Hindlimb muscle (tissue), 1 donor: ENCODE data around the gene PIGT. TPM values are rescaled to one million over a fixed set of nuclear protein-coding genes. Genes with fewer than 3 reads are reported as not detected.
A peak's percentile ranks its signal among the peaks of the same experiment; 100 is the strongest.

Experiments used
- DNase-seq: peaks from one replicate; pipeline ENCODE4 v3.0.0-alpha.2; 2013
- polyA plus RNA-seq: library from polyadenylated mRNA; unstranded; fragments of 120-200 nt; gene quantifications from one replicate; pipeline ENCODE4 v1.2.1, GENCODE V29; 2013; ENCODE audit not compliant: insufficient read length

The PIGT gene
- polyA plus RNA-seq, result 83.3 TPM

DNA sequence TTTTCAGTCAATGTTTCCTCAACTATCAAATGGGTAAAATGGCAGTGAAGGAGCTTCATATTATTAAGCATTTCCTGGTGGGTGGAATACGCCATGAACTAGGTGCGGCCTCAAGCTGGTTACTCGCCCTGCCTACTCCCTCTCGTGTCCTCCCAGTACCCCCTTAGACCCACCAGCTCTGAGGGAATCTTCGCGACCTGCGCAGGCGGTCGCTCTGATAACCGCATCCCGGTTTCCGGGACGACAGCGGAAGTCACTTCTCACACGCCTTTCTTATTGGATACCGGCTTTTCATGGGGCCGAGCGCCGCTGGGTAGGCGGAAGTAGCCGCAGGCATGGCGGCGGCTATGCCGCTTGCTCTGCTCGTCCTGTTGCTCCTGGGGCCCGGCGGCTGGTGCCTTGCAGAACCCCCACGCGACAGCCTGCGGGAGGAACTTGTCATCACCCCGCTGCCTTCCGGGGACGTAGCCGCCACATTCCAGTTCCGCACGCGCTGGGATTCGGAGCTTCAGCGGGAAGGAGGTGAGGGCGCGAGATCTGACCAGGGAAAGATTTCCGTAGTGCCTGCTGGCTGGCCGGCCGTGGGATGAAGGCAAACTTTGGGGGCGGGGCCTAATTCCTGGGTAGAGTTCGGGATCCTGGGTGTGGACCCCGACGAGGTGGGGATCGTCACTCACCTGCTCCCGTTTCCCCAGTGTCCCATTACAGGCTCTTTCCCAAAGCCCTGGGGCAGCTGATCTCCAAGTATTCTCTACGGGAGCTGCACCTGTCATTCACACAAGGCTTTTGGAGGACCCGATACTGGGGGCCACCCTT lies at the start of gene PIGT:
Gene PIGT (plus strand): TSS at position 320 of the 816 bp plus-strand sequence. CDS start 16 bp downstream, at position 336.
- DNase-seq, result peak; percentile 86

DNA sequence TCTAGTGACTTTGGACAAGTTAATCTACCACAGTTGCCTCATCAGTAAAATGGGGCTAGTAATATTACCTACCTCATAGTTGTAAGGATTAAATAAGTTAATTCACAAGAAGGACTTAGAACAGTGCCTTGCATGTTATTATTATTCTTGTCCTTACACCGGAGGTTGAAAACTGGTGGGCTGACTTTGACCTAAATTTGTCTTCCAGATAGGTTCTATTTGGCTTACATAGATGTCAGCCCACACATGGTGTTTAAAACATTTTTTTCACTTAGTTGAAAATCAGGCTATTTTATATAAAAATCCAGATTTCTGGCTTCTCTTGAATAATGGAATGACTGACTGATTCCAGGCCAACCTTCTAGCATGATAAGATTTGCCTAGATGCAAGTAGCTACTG lies 49.7 kb upstream of the PIGT start:
- DNase-seq, result no peak

DNA sequence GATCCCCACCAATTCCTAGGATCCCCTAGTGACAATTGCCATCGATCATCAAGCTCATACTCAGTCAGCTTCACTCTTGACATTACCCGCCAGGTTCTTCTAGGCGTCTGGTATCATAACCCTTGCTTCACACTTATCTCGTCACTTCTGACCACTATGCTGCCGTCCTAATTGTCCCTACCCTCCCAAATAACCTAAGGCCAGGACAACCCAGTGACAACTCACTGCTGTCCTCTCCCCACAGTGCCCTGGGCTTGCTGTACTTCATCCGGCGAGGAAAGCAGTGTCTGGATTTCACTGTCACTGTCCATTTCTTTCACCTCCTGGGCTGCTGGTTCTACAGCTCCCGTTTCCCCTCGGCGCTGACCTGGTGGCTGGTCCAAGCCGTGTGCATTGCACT lies 49.3 kb upstream of the PIGT start:
- no peak for DNase-seq

DNA sequence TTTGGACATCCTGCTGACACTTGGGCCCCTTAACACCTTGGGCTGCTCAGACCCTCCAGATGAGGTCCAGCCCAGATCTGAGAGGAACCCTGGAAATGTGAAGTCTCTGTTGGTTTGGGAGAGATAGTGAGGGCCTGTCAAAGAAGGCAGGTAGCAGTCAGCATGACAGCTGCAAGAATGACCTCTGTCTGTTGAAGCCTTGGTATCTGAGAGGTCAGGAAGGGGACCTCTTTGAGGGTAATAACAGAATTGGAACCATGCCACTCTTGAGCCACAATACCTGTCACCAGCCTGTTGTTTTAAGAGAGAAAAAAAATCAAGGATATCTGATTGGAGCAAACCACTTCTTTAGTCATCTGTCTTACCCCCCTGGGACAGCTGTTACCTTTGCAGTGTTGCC lies 48.8 kb upstream of the PIGT start:
- DNase-seq, result no peak

DNA sequence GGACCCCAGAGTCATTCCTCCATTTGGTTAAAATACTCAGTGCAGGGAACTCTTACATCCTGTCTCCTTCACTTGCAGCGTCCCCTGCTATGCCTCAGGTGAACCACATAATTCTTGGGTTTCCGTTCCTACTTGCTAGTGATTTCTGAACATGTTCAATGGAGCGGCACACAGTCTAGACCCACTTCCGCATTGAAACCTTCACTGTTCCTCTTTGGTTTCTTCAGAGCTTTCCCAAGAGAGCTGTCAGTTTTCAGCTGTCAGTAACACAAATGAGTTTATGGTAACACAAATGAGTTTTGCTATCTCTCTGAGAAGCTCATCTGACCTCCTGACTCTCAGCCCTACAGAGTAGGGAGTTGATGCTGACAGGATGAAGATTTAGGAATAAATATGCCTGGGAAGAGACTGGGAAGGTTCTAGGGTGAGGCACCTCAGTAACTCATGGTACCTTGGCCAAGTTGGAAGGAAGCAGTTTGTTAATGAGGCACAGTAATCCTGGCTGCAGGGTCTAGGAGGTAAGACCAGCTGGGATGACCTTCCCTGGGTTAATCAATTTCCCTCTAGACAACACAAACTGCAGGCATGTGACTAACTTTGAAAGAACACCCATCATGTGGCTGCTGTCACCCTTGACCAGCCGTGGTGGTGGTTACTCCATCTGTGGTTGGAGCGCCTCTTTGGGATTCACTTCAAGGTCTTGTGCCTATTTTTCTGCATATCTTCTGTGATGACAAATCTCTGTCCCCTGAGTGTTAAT lies 47.5 kb upstream of the PIGT start:
- DNase-seq, result no peak

DNA sequence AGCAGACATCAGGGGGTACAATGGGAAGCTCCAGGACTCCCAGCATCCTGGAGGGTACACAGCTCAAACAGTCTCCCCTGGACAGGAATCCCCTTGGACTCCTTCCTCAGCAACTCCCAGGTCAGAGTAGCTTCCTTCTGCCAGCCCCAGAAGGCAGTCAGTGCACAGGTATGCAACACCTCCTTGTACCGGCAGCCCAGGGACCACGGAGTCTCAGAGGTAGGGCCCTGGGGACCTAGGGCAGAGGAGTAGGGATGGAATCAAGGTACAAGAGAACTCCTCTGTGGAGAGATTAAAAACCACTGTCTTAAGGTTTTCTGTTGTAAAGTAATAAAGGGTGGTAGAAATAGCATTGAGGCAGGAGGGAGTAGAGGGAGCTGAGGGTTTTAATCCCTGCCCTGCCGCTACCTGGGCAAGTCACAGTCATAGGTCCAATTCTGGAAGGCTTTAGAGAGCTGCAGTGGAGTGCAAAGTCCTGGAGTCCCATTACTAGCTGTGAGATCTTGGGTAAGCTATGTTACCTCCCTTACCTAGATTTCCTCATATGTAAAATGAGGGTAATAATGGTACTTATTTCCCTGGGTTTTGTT lies 45.3 kb upstream of the PIGT start:
- DNase-seq, result no peak

DNA sequence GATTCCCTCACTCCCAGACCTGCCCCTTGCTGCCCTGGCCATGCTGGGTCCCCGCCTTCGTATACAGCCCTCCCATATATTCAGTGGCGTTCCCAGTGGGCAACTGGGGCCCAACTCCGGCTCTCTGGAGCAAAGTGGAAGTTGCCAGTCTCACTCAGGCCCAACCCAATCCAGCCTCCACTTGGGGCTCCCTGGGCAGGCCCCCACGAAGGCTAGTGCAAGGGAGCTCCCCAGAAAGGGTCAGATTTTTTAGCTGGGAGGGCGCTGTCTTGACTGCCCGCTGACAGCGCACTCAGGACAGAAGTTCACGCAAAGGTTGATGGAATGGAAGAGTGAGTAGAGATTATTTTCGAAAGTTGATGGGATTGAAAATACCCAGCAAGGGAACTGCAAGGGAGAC lies 43.7 kb upstream of the PIGT start:
- no peak for DNase-seq

DNA sequence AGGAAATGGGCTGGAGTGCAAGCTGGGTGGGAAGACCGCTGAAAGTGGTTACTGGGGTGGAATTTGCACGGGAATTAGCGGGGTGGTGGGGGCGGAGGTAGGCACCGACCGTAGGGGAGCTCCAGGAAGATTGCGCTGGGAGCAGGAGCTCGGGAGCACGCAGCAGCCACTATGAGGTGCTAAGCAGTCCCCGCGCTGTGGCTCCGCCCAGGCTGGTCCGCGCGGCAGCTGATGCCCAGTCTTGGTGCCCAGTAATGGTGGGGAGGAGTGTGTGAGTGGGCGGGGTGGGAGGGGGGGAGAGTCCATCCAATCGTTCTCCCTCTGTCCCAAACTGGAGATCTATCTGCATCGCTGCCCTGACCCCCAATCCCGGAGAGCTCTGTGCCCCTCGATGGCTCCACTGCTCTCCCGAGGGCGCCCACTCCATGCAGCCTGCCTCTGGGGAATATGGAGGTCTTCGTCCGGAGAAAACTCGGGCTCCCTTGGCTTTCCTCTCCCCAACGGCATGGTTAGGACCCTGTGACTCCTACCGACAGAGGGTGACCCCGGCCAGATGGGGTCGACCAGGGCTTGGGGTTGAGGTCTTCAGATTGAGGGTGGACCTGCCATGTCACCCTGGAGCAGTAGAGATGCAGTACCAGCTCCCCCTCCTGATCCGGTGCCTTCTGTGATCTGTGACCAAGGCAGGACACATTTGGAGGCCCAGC lies 43.1 kb upstream of the PIGT start:
- no peak for DNase-seq

DNA sequence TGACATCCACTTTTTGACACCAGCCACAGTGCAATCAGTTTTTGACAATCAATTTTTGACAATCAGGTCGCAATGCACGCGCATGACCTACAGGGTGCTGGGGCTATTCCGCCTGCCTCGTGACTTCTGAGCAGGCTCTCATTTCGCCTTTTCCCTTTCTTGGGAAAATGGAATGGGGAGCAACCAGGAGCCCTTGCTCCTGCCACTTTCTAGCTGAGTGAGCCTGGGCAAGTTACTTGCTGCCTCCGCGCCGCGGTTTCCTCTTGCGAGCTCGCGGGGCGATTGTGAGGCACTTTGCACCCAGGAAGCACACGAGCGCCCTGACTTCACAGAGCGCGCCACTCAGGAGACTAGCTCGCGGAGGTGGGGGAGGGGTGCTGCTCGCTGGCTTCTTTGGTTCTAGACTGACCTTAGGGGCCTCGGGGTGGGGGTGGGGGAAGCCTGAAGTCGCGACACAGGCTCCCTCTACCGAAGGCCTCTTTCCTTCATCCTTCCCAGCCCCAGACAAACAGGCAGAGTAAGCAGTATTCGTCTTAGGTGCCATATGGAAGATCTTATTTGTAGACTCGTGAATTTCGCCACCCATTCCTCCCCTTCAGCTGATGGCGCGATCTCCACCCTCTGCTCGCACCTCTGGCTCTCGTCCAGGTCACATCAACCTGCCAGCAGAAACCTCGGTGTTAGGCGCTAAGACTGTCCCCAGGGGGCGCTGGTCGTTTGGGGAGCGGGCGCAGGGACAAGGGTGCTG lies 42.4 kb upstream of the PIGT start:
- peak; percentile 68 for DNase-seq

DNA sequence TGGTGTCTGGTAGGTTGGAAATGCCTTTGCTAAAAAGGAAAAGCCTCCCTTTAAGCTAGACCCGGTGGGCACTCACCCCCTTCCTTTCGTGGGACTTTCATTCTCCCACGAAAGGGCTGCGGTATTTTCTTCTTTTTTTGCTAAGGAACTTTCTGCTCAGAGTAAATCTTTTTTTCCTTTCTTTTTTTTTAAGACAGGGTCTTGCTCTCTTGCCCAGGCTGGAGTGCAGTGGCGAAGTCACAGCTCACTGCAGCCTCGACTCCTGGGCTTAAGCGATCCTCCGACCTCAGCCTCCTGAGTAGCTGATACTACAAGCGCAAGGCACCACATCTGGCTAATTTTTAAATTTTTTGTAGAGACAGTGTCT lies 41.9 kb upstream of the PIGT start:
- no peak for DNase-seq

DNA sequence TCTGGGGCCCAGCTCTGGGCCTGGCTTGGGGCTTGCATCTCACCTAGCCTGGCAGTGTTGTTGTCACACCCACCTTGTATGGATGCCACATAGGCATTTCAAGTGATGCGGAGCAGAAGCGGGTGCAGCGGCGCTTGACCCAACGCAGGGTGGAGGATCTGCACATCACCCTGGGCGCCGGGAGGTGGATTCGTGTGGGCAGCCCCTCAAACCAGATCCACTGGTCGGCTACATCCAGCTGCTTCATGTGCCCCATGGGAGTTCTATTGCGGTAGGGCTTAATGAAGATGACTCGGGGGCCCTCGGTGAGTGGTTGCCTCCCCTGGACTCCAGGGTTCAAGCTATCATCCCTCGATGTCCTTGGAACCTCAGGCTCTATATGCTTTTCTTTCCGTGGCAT lies 41.0 kb upstream of the PIGT start:
- DNase-seq, result no peak

DNA sequence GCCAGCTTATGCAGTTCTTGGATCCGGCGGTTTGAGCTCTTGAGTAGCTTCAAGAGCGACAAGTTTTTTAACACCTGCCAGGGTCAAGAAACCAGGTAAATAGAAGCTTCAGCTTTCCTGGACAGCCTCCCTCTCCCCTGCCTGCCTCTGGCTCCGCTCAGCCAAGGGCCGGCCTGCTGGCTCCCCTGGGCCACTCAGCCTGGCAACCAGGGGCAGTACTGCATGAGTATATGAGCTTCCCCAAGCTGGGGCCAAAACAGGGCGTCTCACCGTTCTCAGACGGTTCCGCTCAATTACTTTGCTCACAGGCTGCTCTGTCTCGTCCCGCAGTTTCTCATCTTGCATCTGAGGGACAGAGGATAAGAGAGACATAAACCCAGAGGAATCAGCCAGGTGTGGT lies 38.7 kb upstream of the PIGT start:
- DNase-seq, result no peak

DNA sequence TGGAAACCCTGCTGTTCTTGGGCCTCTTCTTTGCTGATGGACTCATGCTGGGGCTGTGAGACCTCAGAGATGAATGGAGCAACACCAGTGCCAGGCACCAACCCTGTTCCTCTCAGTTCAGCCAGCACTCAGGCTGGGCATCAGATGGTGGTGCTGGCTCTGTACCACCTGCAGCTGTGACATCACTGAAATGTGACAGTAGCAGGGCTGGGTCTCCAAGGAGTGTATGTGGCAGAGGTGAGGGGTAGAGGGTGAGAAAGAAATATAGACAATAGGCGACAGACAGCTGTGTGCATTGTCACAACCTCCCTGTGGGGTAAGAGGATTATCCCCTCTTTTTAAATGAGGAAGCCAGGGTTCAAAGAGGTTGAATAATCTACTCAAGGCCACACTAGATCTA lies 37.8 kb upstream of the PIGT start, which contains the start of gene TP53TG5:
Gene TP53TG5 (minus strand): TSS at position 135 of the 400 bp plus-strand sequence. CDS start 89 bp downstream, at position 46.
- DNase-seq, result no peak

DNA sequence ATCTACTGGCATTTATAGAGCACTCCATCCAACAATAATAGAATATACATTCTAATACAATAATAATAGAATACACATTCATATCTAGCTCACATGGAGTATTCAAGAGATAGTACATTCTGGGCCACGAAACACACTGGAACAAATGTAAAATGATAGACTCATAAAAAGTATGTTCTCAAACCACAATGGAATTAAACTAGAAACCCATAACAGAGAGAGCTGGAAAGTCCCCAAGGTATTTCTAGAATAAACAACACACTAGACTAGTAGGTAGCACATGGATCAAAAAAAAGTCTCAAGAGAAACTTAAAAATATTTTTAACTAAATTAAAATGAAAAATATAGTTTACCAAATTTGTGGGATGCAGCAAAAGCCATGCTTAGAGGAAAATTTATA lies 28.7 kb upstream of the PIGT start:
- DNase-seq, result no peak

DNA sequence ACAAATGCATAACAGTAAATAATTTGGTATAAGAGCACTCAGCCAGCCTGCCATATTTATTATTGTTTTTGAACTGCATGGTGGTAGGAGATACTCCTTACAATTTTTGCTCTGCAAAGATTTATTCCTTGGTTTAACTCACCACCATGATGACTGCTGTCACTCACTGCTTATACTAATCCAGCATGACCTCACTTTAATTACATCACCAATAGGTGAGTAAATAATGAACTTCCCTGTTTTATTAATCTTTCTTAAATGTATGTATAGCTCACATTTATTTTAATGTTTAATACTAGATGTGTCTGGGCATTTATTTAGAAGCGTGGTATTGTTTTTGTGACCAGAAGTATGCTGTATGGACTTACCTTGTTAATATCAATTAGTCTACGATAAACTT lies 25.0 kb upstream of the PIGT start:
- no peak for DNase-seq

DNA sequence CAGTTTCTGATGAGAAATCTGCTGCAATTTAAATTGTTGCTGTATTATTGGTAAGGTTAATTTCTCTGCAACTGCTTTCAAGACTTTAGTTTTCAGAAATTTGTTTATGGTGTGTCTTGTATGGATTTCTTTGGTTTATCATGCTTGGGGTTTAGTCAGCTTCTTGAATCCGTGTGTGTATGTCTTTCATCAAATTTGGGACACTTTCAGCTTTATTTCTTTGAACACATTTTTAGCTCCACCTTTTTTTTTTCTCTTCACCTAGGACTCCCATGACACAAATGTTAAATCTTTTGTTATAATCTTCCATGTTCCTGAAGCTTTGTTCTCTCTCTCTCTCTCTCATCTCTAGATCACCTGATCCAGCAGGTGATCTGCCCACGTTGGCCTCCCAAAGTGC lies 24.4 kb upstream of the PIGT start:
- no peak for DNase-seq

DNA sequence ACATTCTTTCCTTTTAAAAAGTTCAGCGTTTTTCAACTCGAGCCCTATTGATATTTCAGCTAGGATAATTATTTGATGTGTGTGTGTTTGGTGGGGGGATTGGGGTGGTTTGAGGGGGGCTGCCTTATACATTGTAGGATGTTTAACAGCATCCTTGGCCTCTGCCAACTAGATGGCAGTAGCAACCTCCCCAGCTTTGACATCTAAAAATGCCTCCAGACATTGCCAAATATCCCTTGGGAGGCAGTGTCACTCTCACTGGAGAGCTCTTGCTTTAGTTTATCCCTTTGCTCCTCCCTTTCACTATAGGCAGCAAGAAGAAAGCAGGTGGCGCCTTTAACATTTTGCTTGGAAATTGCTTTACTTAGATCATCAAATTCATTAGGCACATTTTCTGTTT lies 23.2 kb upstream of the PIGT start:
- DNase-seq, result no peak

DNA sequence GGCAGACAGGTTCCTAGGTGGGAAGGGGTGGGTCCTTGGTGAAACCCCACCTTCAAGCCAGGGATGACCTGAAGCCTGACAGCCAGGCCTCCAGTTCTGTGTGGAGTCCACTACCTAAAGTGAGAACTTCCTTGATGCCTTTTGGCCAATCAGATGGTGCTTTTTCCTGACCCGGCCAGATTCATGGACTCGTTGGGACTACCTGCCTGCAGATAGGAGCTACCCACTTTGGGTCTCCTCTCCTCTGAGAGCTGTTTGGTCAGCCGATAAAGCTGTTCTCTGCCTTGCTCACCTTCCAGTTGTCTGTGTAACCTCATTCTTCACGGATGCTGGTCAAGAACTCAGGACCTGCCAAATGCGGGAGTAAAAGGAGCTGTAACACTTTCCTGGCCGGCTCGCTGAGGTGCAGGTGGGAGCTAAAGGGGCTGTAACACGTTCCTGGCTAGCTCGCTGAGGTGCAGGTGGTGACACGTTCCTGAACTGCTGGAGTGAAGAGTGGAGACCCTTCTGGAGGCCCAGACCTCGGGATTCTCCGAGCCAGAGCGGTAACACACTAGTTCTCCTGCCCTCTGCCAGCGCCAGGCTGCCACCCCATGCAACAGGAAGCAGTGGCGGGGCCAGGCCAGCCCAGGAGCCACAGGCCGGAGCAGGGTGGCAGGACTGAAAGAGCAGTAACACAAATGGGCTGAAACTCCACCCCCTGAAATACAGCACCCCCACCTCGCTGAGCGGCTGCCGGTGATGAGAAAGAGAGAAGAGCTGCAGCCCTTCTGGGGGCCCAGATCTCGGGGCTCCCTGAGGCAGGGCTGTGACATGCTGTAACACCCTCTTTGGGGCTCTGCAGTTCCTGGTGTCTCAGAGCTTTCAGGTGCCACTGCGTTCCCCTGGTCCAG lies 21.5 kb upstream of the PIGT start:
- no peak for DNase-seq

DNA sequence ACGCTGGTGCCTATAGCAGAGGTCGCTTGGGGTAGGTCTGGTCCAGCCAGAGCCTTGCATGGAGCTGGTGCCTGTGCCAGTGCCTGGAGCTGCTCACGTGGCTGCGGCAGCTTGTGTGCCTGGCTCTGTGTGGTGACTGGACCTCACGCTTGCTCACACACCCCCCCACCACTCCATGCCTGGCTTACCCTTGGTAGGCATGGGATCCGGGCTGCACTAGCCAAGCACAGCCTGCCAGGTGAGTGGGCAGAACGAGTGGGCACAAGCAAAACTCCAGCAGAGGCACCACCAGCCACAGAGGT lies 20.9 kb upstream of the PIGT start:
- DNase-seq, result no peak

DNA sequence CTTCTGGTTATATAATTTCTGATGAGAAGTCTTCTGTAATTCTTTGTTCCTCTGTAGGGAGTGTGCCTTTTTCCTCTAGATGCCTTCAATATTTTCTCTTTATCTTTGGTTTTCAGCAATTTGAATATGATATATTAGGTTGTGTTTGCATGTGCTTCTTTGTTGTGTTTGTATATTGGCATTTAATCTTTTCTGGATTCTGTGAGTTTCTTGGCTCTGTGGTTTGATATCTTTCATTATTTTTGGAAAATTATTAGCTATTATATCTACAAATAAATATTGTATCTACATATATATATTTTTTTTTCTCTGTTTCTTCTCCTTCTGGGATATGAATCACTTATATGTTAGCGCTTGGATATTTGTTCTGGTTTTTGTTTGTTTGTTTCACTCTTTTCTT lies 16.9 kb upstream of the PIGT start:
- DNase-seq, result no peak

DNA sequence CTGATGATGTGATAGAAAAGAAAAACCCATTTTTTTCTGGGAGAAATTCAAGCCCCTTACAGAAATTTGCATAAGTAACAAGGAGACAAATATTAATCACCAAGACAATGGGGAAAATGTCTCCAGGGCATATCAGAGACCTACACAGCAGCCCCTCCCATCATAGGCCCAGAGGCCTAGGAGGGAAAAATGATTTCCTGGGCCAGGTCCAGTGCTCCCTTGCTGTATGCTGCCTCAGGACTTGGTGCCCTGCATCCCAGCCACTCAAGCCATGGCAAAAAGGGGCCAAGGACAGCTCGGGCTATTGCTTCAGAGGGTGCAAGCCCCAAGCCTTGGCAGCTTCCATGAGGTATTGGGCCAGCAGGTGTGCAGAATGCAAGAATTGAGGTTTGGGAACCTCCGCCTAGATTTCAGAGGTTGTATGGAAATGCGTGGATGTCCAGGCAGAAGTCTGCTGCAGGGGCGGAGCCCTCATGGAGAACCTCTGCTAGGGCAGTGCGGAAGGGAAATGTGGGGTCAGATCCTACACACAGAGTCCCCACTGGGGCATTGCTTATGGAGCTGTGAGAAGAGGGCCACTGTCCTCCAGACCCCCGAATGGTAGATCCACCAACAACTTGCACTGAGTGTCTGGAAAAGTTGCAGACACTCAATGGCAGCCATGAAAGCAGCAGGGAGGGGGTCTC lies 15.5 kb upstream of the PIGT start:
- no peak for DNase-seq
